ENCODE data around the gene RNH1.
"Not testable (repeated sequence)": the region's sequence is repeated elsewhere in the genome, so short reads cannot be mapped to it uniquely, and the experiment has no call there.

RNH1 gene

GRCh38 chr11:473962-474785, 32.9 kb downstream of the RNH1 start:
- DNase-seq = no peak

GRCh38 chr11:473415-473814, 33.6 kb downstream of the RNH1 start:
- no peak for DNase-seq

GRCh38 chr11:472816-473215, 34.2 kb downstream of the RNH1 start:
- no peak for DNase-seq

DNA sequence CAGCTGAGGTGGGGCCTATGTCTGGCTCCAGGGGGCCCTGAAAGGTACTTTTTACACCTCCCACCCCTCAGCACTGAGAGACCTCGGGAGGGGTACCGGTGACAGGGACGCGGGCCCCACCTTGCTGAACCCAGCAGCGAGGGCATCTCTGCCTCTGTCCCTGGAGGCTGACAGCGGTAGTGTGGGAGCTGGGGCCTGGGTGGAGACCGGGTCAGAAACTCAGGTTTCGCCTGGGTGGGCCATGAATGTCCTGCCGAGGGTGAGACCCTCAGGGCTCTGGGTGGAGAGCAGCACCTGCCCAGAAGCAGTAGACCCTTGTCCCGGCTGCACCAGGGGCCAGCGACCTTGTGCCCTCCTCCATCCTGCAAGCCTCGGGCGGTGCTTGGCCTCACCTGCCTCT, 34.8 kb downstream of the RNH1 start:
- DNase-seq = no peak

- DNase-seq = no peak
Measured at GRCh38 chr11:471468-472145, 35.4 kb downstream of the RNH1 start.

- DNase-seq = no peak
Measured at GRCh38 chr11:469684-470560, 37.1 kb downstream of the RNH1 start.

- not testable (repeated sequence) for DNase-seq
Measured at GRCh38 chr11:469026-469683, 37.9 kb downstream of the RNH1 start.

DNA sequence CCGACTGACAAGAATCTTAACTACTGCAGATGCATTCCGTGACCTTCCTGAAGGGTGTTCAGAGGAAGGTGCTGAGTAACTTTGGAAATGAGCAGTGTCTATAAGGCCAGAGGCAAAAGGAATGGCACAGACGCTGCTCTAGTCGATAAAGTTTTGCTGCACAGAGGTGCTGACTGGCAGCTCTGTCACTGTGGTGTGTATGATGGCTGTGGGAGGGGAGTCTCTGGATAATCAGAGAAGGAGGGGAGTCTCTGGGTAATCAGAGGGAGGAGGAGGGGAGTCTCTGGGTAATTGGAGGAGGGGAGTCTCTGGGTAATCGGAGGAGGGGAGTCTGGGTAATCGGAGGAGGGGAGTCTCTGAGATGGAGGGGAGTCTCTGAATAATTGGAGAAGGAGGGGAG, 38.5 kb downstream of the RNH1 start:
- no peak for DNase-seq

DNA sequence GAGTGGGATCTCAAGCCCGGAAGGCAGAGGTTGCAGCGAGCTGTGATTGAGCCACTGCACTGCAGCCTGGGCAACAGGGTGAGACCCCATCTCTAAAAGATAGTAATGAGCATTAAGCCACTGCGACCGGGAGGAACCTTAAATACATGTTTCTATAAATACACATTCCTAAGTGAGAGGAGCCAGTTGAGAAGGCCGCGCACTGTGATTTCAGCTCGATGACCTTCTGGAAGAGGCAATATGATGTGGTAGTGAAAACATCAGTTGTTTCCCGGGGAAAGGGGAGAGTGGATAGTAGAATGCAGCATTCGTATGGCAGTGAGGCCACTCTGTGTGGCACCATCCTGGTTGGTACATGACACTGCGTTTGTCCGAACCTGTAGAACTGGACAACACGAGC, 39.0 kb downstream of the RNH1 start:
- DNase-seq = no peak

- DNase-seq = no peak
Measured at GRCh38 chr11:465896-466530, 41.0 kb downstream of the RNH1 start.

DNA sequence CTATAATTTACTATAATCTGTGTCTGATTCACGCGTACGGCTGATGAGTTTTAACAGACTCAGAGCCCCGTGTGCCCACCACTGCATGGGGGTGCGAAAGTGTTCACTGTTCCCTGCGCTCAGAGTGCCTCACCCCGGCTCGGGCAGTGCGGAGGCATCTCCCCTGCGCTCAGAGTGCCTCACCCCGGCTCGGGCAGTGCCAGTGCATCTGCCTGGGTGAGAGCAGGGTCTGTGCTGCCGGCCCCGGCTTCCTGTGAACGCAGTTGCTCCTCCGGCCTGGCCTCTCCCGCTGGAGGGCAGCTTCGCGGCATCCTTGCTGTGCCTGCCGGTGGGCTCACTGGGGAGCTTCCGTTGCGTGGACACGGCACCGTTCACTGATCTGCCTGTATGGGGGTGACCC, 42.7 kb downstream of the RNH1 start:
- no peak for DNase-seq

- no peak for DNase-seq
Measured at GRCh38 chr11:462107-462890, 44.7 kb downstream of the RNH1 start.

DNA sequence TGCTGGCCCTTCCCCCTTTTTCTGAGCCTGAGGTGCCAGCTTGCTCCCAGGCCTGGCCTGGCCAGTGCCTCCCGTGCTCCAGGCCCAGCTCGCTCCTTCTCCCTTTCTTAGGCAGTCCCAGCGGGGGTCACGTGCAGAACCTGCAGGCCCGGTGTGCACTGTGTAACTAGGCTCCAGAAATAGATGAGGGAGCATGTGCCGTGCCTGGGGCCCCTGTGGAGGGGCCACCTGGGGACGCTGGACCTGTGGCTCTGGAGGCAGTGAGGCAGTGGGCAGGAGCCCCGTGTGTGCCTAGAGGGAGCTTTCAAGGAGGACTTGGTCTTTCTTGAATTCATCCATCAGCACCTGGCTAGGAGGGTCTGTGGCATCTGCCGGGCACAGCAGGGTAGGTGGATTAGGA, 45.4 kb downstream of the RNH1 start:
- DNase-seq = no peak

- no peak for DNase-seq
Measured at GRCh38 chr11:460331-461199, 46.5 kb downstream of the RNH1 start.

DNA sequence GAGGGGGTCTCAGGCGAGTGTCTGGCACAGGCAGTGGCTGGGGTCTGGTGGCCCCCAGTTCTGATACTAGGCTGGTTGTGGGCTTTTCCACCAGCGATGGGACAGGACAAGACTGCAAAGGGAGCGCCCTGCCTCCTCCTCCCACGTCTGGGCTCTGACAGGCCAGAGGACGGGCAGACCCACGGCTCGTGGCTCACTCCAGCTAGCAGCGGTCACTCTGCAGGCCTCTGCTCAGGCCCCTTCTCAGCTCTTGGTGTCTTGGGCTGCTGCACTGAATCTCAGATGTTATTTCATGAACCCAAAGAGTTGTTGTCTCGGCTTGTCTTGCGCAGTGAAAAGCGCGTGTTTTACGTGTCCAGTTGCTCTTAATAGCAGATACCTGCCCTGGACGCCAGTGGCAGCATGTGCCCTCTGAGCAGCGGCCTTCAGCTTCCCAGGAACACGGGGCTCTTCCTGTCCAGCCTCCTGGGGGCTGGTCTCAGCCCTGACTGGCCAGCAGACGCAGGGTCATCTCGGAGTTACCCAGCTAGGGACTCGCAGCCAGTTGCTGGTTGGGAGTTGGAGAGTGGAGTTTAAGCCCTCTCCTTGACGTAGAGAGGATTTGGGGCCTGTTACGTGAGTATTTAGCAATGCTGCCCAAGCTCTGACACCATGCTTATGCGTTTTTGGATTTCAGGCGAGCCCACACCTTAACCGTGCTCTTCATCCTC, 47.4 kb downstream of the RNH1 start:
- no peak for DNase-seq

DNA sequence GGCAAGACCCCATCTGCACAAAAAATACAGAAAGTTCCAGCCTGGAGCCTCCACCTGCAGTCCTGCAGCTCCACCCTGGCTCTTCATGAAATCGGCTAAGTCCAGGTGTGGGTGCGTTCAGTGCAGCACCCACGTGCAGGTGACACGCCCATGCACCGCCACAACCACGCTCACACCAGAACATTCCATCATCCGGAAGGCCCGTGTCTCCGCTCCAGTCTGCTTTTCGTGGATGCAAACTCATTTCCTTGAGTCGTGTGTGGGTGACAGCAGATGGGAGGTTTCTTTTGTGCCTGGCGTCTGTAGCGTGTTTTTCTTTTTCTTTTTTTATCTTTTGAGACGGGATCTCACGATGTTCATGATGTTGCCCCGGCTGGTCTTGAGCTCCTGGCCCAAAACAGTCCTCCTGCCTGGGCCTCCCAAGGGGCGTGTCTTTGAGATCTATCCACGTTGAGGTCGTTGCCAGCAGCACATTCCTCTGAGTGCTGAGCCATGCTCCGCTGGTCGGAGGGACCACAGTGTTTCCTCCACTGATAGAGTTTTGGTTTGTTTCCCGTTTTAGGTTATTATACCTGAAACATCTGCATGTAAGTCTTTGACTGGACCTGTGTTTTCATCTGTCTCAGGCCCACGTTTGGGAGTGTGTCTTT, 49.8 kb downstream of the RNH1 start:
- DNase-seq = no peak

DNA sequence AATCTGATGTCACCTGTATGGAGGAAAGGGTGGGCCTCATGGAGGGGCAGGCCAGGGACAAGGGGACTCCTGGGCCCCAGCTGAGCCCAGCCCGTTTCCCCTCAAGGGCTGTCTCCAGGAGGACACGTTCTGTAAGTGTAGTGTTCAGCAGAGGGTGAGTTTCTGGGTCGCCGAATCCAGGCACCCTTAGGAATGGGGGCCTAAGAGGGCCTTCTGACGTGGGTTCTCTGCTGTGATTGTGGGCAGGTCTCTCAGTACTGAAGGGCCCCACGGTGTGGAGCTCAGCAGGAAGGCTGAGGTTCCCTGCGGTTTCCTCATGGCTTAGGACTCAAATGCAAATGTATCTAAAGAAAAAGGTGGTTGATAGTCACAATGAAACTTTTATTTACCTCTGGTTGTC, 50.5 kb downstream of the RNH1 start:
- no peak for DNase-seq

GRCh38 chr11:455566-456147, 51.4 kb downstream of the RNH1 start:
- DNase-seq = no peak
